ENCODE results near the gene DAZAP1.

The DAZAP1 gene

GRCh38 chr19:1407528-1408299 is at the start of gene DAZAP1:
Gene DAZAP1, plus strand, starts transcription at chr19:1407586. Its CDS starts 188 bp downstream, at chr19:1407774.
- DNase-seq (ENCODE audit: low spot score): peak; percentile 22

- DNase-seq (ENCODE audit: low spot score): no peak
Measured at GRCh38 chr19:1360126-1360817, 47.1 kb upstream of the DAZAP1 start.

GRCh38 chr19:1360818-1361461 is 46.4 kb upstream of the DAZAP1 start:
- no peak for DNase-seq (ENCODE audit: low spot score)

- DNase-seq (ENCODE audit: low spot score): no peak
Measured at GRCh38 chr19:1361601-1362386, 45.6 kb upstream of the DAZAP1 start.

- no peak for DNase-seq (ENCODE audit: low spot score)
Measured at GRCh38 chr19:1362387-1363257, 44.8 kb upstream of the DAZAP1 start.

- DNase-seq (ENCODE audit: low spot score): no peak
Measured at GRCh38 chr19:1363599-1363998, 43.8 kb upstream of the DAZAP1 start.

- DNase-seq (ENCODE audit: low spot score): peak; percentile 34
Measured at GRCh38 chr19:1364070-1364704, 43.2 kb upstream of the DAZAP1 start.

- DNase-seq (ENCODE audit: low spot score): no peak
Measured at GRCh38 chr19:1365319-1366269, 41.8 kb upstream of the DAZAP1 start.

- no peak for DNase-seq (ENCODE audit: low spot score)
Measured at GRCh38 chr19:1366296-1366695, 41.1 kb upstream of the DAZAP1 start.

GRCh38 chr19:1366899-1367870 is 40.2 kb upstream of the DAZAP1 start:
- DNase-seq (ENCODE audit: low spot score): no peak

- no peak for DNase-seq (ENCODE audit: low spot score)
Measured at GRCh38 chr19:1369214-1369805, 38.1 kb upstream of the DAZAP1 start.

GRCh38 chr19:1370579-1371361 is 36.6 kb upstream of the DAZAP1 start:
- no peak for DNase-seq (ENCODE audit: low spot score)

GRCh38 chr19:1373042-1373533 is 34.3 kb upstream of the DAZAP1 start:
- no peak for DNase-seq (ENCODE audit: low spot score)

- no peak for DNase-seq (ENCODE audit: low spot score)
Measured at GRCh38 chr19:1373534-1374249, 33.7 kb upstream of the DAZAP1 start.

GRCh38 chr19:1374250-1374577 is 33.2 kb upstream of the DAZAP1 start:
- DNase-seq (ENCODE audit: low spot score): no peak

- DNase-seq (ENCODE audit: low spot score): no peak
Measured at GRCh38 chr19:1376415-1376805, 31.0 kb upstream of the DAZAP1 start.
